Subcutaneous abdominal adipose tissue (tissue), 5 donors: ENCODE measurements around the gene SSB.

Experiments used
- H3K27ac ChIP-seq: one replicate; pipeline ENCODE4 v1.7.0; 2013; ENCODE audit warnings: low read depth, mild to moderate bottlenecking, inconsistent platforms, low read length, moderate library complexity
- H3K27me3 ChIP-seq, 5 donors: one replicate each; pipeline ENCODE4 v1.7.0; 2013; ENCODE audit warnings: low read length in 5 of 5, inconsistent platforms in 1 of 5; ENCODE audit not compliant: control insufficient read depth in 5 of 5, insufficient read depth in 4 of 5
- H3K36me3 ChIP-seq, 5 donors: one replicate each; pipeline ENCODE4 v1.7.0; 2013; ENCODE audit warnings: low read length in 5 of 5; ENCODE audit not compliant: control insufficient read depth in 5 of 5, insufficient read depth in 5 of 5
- H3K4me1 ChIP-seq, 5 donors: one replicate each; pipeline ENCODE4 v1.7.0; 2013; ENCODE audit warnings: low read length in 5 of 5, mild to moderate bottlenecking in 3 of 5, moderate library complexity in 1 of 5; ENCODE audit not compliant: control insufficient read depth in 5 of 5, insufficient read depth in 5 of 5
- H3K4me3 ChIP-seq, 5 donors: one replicate each; pipeline ENCODE4 v1.7.0; 2013; ENCODE audit warnings: low read length in 5 of 5, low read depth in 1 of 5
- H3K9ac ChIP-seq, 5 donors: one replicate each; pipeline ENCODE4 v1.7.0; 2013; ENCODE audit warnings: low read length in 5 of 5, mild to moderate bottlenecking in 4 of 5, moderate library complexity in 3 of 5
- H3K9me3 ChIP-seq, 5 donors: one replicate each; pipeline ENCODE4 v1.7.0; 2013; ENCODE audit warnings: low read length in 5 of 5; ENCODE audit not compliant: control insufficient read depth in 5 of 5
- donor health status: healthy.
- donor health status: healthy.
- donor health status: healthy.
- donor health status: healthy.
- donor health status: healthy.

SSB gene

DNA sequence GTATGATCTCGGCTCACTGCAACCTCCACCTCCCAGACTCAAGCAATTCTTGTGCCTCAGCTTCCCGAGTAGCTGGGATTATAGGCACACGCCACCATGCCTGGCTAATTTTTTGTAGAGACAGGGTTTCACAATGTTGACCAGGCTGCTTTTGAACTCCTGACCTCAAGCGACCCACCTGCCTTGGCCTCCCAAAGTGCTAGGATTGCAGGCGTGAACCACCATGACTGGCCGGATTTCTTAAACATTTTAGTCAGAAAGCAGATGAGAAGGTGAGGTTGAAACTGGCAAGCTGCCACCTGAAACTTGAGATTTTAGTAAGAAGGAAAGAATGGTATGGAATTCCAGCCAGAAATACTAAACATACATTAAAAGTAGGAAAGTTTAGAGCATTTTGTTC lies 33.1 kb upstream of the SSB start:
- Histone ChIP-seq H3K4me3 (no peak overlapping the region), H3K9me3 (no peaks in the 10 kb centered on the region), H3K4me1 (peaks cover 0 to 19% (median 7%) of the 10 kb centered on the region in 5 donors), H3K36me3 (no peaks in the 10 kb centered on the region), H3K27me3 (peaks cover 0 to 13% (median 4%) of the 10 kb centered on the region in 5 donors), H3K27ac (no peak overlapping the region), H3K9ac (no peak overlapping the region)

- Histone ChIP-seq H3K9ac (no peak overlapping the region), H3K27ac (no peak overlapping the region), H3K4me1 (peaks cover 0 to 19% (median 7%) of the 10 kb centered on the region in 5 donors), H3K27me3 (peaks cover 0 to 13% (median 4%) of the 10 kb centered on the region in 5 donors), H3K36me3 (no peaks in the 10 kb centered on the region), H3K4me3 (no peak overlapping the region), H3K9me3 (no peaks in the 10 kb centered on the region)
These were observed 31.3 kb upstream of the SSB start for GRCh38 chr2:169767243-169767888.

GRCh38 chr2:169768262-169768995 lies 30.2 kb upstream of the SSB start:
- Histone ChIP-seq H3K27ac (no peak overlapping the region), H3K9me3 (no peaks in the 10 kb centered on the region), H3K4me1 (peaks cover 0 to 19% (median 7%) of the 10 kb centered on the region in 5 donors), H3K4me3 (peak overlapping the region in 4 of 5 donors; percentile 52 to 69 (median 58)), H3K27me3 (peaks cover 0 to 13% (median 4%) of the 10 kb centered on the region in 5 donors), H3K9ac (peak overlapping the region in 4 of 5 donors; percentile 22 to 68 (median 47)), H3K36me3 (no peaks in the 10 kb centered on the region)

DNA sequence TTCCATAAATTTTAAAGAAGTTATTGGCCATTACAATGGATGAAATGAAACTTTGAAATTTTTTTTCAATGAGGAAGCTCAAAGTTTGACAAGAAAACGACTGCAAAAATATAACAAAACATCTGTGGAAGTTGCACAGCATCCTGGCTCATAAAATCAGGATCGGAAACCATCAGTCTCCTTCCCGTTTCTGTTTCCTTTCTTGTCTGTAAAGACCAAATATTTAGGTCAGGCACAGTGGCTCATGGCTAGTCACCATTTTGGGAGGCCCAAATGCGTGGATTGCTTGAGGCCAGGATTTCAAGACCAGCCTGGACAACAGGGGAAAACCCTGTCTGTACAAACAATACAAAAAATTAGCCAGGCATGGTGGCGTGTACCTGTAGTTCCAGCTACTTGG lies 27.6 kb upstream of the SSB start:
- H3K27ac ChIP-seq = no peak overlapping the region
- no peaks in the 10 kb centered on the region for H3K36me3 ChIP-seq
- H3K9me3 ChIP-seq = no peaks in the 10 kb centered on the region
- no peak overlapping the region for H3K9ac ChIP-seq
- H3K4me3 ChIP-seq = no peak overlapping the region
- peaks cover 0 to 19% (median 7%) of the 10 kb centered on the region in 5 donors for H3K4me1 ChIP-seq
- H3K27me3 ChIP-seq = peaks cover 0 to 13% (median 4%) of the 10 kb centered on the region in 5 donors

DNA sequence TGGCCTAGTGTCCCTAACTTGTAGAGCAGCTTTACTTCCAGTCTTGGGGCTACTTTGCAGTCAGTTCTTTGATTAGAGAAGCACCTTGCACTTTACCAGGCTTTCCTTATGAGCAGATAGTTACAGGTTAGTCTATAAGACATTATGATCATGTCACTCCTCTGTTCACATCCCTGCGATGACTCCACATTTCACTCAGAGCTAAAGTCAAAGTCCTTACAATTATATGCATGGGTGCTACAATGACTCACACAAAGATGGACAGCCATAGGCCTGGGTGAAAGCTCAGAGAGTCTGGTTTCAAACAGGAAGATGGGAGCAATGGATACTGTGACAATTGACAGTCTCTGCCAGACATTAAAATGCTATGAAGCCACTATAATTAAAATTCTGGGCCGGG lies 27.1 kb upstream of the SSB start:
- no peak overlapping the region for H3K9ac ChIP-seq
- H3K9me3 ChIP-seq = no peaks in the 10 kb centered on the region
- no peak overlapping the region for H3K27ac ChIP-seq
- H3K27me3 ChIP-seq = peaks cover 0 to 13% (median 4%) of the 10 kb centered on the region in 5 donors
- peaks cover 0 to 19% (median 7%) of the 10 kb centered on the region in 5 donors for H3K4me1 ChIP-seq
- H3K4me3 ChIP-seq = no peak overlapping the region
- H3K36me3 ChIP-seq = no peaks in the 10 kb centered on the region

GRCh38 chr2:169772651-169773050 lies 26.0 kb upstream of the SSB start:
- H3K36me3 ChIP-seq = no peaks in the 10 kb centered on the region
- H3K4me3 ChIP-seq = no peak overlapping the region
- H3K9me3 ChIP-seq = no peaks in the 10 kb centered on the region
- H3K27me3 ChIP-seq = peaks cover 0 to 11% (median 4%) of the 10 kb centered on the region in 5 donors
- H3K27ac ChIP-seq = no peak overlapping the region
- peaks cover 0 to 13% (median 7%) of the 10 kb centered on the region in 5 donors for H3K4me1 ChIP-seq
- no peak overlapping the region for H3K9ac ChIP-seq

- Histone ChIP-seq H3K9ac (no peak overlapping the region), H3K4me3 (no peak overlapping the region), H3K27me3 (no peaks in the 10 kb centered on the region), H3K4me1 (no peaks in the 10 kb centered on the region), H3K9me3 (no peaks in the 10 kb centered on the region), H3K36me3 (no peaks in the 10 kb centered on the region), H3K27ac (no peak overlapping the region)
These were observed 23.3 kb upstream of the SSB start for GRCh38 chr2:169775354-169775753.

DNA sequence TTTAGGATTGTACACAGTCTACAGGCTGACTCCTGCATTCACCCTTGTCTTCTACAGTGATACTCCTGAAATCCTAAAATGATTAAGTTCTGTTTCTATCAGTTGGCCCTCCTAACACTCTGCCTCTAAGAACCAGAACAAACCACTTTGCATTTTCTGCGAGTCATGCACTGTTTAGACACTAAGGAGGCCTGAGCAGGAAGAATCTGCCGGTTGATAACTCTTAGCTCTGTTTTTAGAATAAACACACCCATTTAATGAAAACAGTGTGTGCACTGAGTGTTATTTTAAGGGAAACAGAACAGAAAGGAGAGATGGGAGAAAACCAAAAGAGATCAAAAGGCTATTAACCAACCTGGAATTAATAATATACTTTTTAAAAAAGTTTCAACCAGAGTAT lies 22.9 kb upstream of the SSB start:
- H3K27ac ChIP-seq = no peak overlapping the region
- no peaks in the 10 kb centered on the region for H3K36me3 ChIP-seq
- no peak overlapping the region for H3K9ac ChIP-seq
- no peaks in the 10 kb centered on the region for H3K9me3 ChIP-seq
- H3K4me1 ChIP-seq = no peaks in the 10 kb centered on the region
- H3K4me3 ChIP-seq = no peak overlapping the region
- no peaks in the 10 kb centered on the region for H3K27me3 ChIP-seq

DNA sequence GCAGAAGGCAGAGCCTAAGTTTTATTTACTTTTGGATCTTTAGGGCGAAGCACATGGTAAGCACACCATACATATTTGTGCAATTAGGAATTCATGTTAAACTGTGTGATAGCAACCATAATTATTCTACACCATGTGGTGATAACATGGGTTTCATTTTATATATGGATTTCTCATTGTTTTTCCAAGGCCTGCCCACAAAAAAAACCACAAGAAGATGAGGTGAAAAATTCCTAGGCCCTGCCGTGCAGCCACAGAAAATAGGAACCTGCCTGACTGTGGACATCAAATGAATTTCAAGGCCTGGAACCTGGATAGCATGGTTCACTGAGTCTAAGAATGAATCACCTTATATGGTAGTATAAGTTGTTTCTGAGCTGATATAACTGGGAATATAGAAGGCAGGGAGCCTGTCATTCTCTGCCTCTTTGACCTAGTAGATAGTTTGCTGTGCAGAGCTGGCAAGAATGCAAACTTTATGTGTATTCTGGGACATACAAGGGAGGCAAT lies 22.4 kb upstream of the SSB start:
- no peak overlapping the region for H3K27ac ChIP-seq

DNA sequence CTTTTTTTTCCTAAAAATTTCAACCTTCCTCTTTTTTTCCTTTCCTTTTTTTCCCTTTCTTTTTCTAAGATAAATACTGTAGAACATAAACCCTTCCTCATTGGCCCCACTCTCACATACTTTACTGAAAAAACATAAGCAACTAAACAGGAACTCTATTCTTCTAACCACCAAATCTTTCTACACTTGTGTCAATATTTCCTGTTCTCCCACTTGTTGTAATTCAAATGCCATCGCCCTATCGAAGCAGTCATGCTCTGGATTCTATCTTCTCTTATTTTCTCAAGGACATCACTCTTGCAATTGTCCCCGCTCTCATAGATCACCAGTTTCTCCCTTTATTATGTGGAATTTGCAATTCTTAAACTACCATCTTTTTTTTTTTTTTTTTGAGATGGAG lies 20.2 kb upstream of the SSB start:
- no peak overlapping the region for H3K27ac ChIP-seq
- H3K36me3 ChIP-seq = no peaks in the 10 kb centered on the region
- no peak overlapping the region for H3K9ac ChIP-seq
- no peaks in the 10 kb centered on the region for H3K9me3 ChIP-seq
- H3K27me3 ChIP-seq = no peaks in the 10 kb centered on the region
- no peaks in the 10 kb centered on the region for H3K4me1 ChIP-seq
- no peak overlapping the region for H3K4me3 ChIP-seq

More for the DNA sequence above, 22.4 kb upstream of the SSB start:
- Histone ChIP-seq H3K36me3 (no peaks in the 10 kb centered on the region), H3K4me1 (no peaks in the 10 kb centered on the region), H3K9me3 (no peaks in the 10 kb centered on the region), H3K27me3 (no peaks in the 10 kb centered on the region), H3K4me3 (no peak overlapping the region), H3K9ac (no peak overlapping the region)
